Measurements from ENCODE around the gene CDK5RAP2.

Gene CDK5RAP2

DNA sequence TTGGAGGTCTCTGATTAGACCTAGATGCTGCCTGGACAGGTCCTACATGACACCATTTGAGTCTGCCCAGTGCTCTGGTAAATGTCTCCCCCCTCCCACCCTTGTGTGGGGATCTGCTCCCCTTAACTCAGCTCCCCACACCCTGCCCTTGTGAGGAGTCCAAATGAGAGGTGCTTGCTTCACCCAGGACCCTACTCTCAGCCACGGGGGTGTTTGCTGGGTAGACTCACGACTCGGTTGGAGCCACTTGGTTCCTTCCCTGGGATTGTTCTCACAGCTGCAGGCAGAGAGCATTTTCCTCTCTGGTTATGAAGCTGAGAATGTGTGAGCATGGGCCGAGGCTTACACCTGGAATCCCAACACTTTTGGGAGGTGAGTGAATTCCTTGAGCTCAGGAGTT is 204.7 kb downstream of the CDK5RAP2 start:
- Histone ChIP-seq H3K9ac (ENCODE audit: low read length in 2 of 2) (no peak overlapping the region), H3K36me3 (ENCODE audit: control insufficient read depth in 2 of 2, insufficient read depth in 2 of 2, low read length in 2 of 2) (no peaks in the 10 kb centered on the region), H3K27me3 (ENCODE audit: control insufficient read depth in 1 of 2, insufficient read depth in 2 of 2, low read length in 2 of 2) (no peaks in the 10 kb centered on the region), H3K9me3 (ENCODE audit: control insufficient read depth in 2 of 2, low read length in 2 of 2) (peaks cover 0 to 24% of the 10 kb centered on the region in 2 donors), H3K27ac (ENCODE audit: low read length) (no peak overlapping the region), H3K4me1 (ENCODE audit: control insufficient read depth, insufficient read depth, low read length) (no peaks in the 10 kb centered on the region), H3K4me3 (ENCODE audit: low read length in 2 of 2) (no peak overlapping the region)

DNA sequence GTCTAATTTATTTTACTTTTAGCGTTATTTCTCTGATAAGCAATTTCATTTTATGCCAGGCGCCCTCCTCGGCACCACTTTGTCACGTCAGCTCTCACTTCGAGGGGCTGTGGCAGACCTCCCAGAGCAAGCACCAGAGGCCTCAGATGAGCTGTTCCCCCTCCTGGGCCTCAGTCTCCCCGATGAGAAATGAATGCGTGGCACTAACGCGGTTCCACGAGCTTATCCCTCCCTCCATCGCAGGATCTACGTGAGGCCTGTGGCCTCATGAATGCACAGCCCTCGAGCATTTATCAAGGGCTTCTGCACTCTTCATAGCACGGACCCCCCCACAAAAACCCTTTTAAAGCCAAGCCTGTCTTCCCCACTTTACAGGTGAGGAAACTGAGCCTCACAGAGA is 205.2 kb downstream of the CDK5RAP2 start:
- no peak overlapping the region for H3K27ac ChIP-seq (ENCODE audit: low read length)
- no peaks in the 10 kb centered on the region for H3K27me3 ChIP-seq (ENCODE audit: control insufficient read depth in 1 of 2, insufficient read depth in 2 of 2, low read length in 2 of 2)
- no peaks in the 10 kb centered on the region for H3K4me1 ChIP-seq (ENCODE audit: control insufficient read depth, insufficient read depth, low read length)
- no peak overlapping the region for H3K4me3 ChIP-seq (ENCODE audit: low read length in 2 of 2)
- H3K9ac ChIP-seq (ENCODE audit: low read length in 2 of 2): no peak overlapping the region
- no peaks in the 10 kb centered on the region for H3K36me3 ChIP-seq (ENCODE audit: control insufficient read depth in 2 of 2, insufficient read depth in 2 of 2, low read length in 2 of 2)
- H3K9me3 ChIP-seq (ENCODE audit: control insufficient read depth in 2 of 2, low read length in 2 of 2): peaks cover 0 to 24% of the 10 kb centered on the region in 2 donors

DNA sequence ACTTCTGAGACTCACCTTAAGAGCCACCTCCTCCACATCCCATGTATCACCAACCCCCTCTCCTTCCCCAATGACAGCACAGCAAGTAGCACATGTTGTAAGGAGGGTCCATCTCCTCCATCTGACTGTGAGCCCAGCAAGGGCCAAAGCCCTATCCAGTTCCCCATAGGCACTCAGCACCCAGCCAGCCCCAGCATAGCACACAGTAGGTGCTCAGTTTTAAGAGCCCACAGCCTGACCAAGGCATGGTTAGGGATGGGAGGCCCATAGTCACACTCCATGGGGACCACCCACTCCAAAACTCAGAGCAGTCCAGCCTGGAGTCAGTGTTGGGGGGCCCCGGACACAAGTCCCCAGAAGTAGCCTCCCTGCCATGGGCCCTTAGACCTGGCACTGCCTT is 205.7 kb downstream of the CDK5RAP2 start:
- no peak overlapping the region for H3K9ac ChIP-seq (ENCODE audit: low read length in 2 of 2)
- no peaks in the 10 kb centered on the region for H3K27me3 ChIP-seq (ENCODE audit: control insufficient read depth in 1 of 2, insufficient read depth in 2 of 2, low read length in 2 of 2)
- no peaks in the 10 kb centered on the region for H3K4me1 ChIP-seq (ENCODE audit: control insufficient read depth, insufficient read depth, low read length)
- no peak overlapping the region for H3K4me3 ChIP-seq (ENCODE audit: low read length in 2 of 2)
- H3K27ac ChIP-seq (ENCODE audit: low read length): no peak overlapping the region
- H3K9me3 ChIP-seq (ENCODE audit: control insufficient read depth in 2 of 2, low read length in 2 of 2): peaks cover 0 to 19% of the 10 kb centered on the region in 2 donors
- H3K36me3 ChIP-seq (ENCODE audit: control insufficient read depth in 2 of 2, insufficient read depth in 2 of 2, low read length in 2 of 2): no peaks in the 10 kb centered on the region

- Histone ChIP-seq H3K36me3 (ENCODE audit: control insufficient read depth in 2 of 2, insufficient read depth in 2 of 2, low read length in 2 of 2) (no peaks in the 10 kb centered on the region), H3K27ac (ENCODE audit: low read length) (no peak overlapping the region), H3K4me3 (ENCODE audit: low read length in 2 of 2) (no peak overlapping the region), H3K27me3 (ENCODE audit: control insufficient read depth in 1 of 2, insufficient read depth in 2 of 2, low read length in 2 of 2) (no peaks in the 10 kb centered on the region), H3K9ac (ENCODE audit: low read length in 2 of 2) (no peak overlapping the region), H3K9me3 (ENCODE audit: control insufficient read depth in 2 of 2, low read length in 2 of 2) (peaks cover 0 to 8% of the 10 kb centered on the region in 2 donors), H3K4me1 (ENCODE audit: control insufficient read depth, insufficient read depth, low read length) (no peaks in the 10 kb centered on the region)
These were observed 207.9 kb downstream of the CDK5RAP2 start for GRCh38 chr9:120372040-120372439.

- Histone ChIP-seq H3K4me1 (ENCODE audit: control insufficient read depth, insufficient read depth, low read length) (no peaks in the 10 kb centered on the region), H3K27me3 (ENCODE audit: control insufficient read depth in 1 of 2, insufficient read depth in 2 of 2, low read length in 2 of 2) (no peaks in the 10 kb centered on the region), H3K4me3 (ENCODE audit: low read length in 2 of 2) (no peak overlapping the region), H3K36me3 (ENCODE audit: control insufficient read depth in 2 of 2, insufficient read depth in 2 of 2, low read length in 2 of 2) (no peaks in the 10 kb centered on the region), H3K27ac (ENCODE audit: low read length) (no peak overlapping the region), H3K9me3 (ENCODE audit: control insufficient read depth in 2 of 2, low read length in 2 of 2) (peaks cover 0 to 6% of the 10 kb centered on the region in 2 donors), H3K9ac (ENCODE audit: low read length in 2 of 2) (no peak overlapping the region)
These were observed 210.3 kb downstream of the CDK5RAP2 start for GRCh38 chr9:120369608-120370220.

GRCh38 chr9:120368799-120369198 is 211.2 kb downstream of the CDK5RAP2 start:
- no peak overlapping the region for H3K4me3 ChIP-seq (ENCODE audit: low read length in 2 of 2)
- H3K9ac ChIP-seq (ENCODE audit: low read length in 2 of 2): no peak overlapping the region
- H3K9me3 ChIP-seq (ENCODE audit: control insufficient read depth in 2 of 2, low read length in 2 of 2): peaks cover 0 to 2% of the 10 kb centered on the region in 2 donors
- H3K36me3 ChIP-seq (ENCODE audit: control insufficient read depth in 2 of 2, insufficient read depth in 2 of 2, low read length in 2 of 2): no peaks in the 10 kb centered on the region
- no peak overlapping the region for H3K27ac ChIP-seq (ENCODE audit: low read length)
- H3K27me3 ChIP-seq (ENCODE audit: control insufficient read depth in 1 of 2, insufficient read depth in 2 of 2, low read length in 2 of 2): no peaks in the 10 kb centered on the region
- H3K4me1 ChIP-seq (ENCODE audit: control insufficient read depth, insufficient read depth, low read length): no peaks in the 10 kb centered on the region

DNA sequence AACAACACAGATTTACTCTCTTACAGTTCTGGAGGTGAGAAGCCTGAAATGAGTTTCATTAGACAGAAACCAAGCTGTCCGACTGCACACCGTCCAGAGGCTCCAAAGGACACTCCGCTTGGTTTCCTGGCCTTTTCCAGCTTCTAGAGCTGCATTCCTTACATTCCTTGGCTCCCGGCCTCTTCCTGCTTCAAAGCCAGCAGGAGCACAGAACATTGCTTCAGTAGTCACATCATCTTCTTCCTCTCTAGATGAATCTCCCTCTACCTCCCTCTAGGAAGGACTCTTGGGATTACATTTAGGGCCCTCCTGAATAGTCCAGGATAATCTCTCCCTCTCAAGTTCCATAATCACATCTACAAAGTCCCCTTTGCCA is 213.3 kb downstream of the CDK5RAP2 start:
- Histone ChIP-seq H3K4me3 (ENCODE audit: low read length in 2 of 2) (no peak overlapping the region), H3K4me1 (ENCODE audit: control insufficient read depth, insufficient read depth, low read length) (no peaks in the 10 kb centered on the region), H3K36me3 (ENCODE audit: control insufficient read depth in 2 of 2, insufficient read depth in 2 of 2, low read length in 2 of 2) (no peaks in the 10 kb centered on the region), H3K9ac (ENCODE audit: low read length in 2 of 2) (no peak overlapping the region), H3K27me3 (ENCODE audit: control insufficient read depth in 1 of 2, insufficient read depth in 2 of 2, low read length in 2 of 2) (no peaks in the 10 kb centered on the region), H3K9me3 (ENCODE audit: control insufficient read depth in 2 of 2, low read length in 2 of 2) (no peaks in the 10 kb centered on the region), H3K27ac (ENCODE audit: low read length) (no peak overlapping the region)

GRCh38 chr9:120365386-120365785 is 214.6 kb downstream of the CDK5RAP2 start:
- H3K9ac ChIP-seq (ENCODE audit: low read length in 2 of 2): no peak overlapping the region
- no peaks in the 10 kb centered on the region for H3K4me1 ChIP-seq (ENCODE audit: control insufficient read depth, insufficient read depth, low read length)

GRCh38 chr9:120363697-120364096 is 216.3 kb downstream of the CDK5RAP2 start:
- H3K9me3 ChIP-seq (ENCODE audit: control insufficient read depth in 2 of 2, low read length in 2 of 2): no peaks in the 10 kb centered on the region
- H3K9ac ChIP-seq (ENCODE audit: low read length in 2 of 2): no peak overlapping the region
- H3K4me1 ChIP-seq (ENCODE audit: control insufficient read depth, insufficient read depth, low read length): no peaks in the 10 kb centered on the region
- no peak overlapping the region for H3K4me3 ChIP-seq (ENCODE audit: low read length in 2 of 2)
- no peaks in the 10 kb centered on the region for H3K27me3 ChIP-seq (ENCODE audit: control insufficient read depth in 1 of 2, insufficient read depth in 2 of 2, low read length in 2 of 2)
- H3K27ac ChIP-seq (ENCODE audit: low read length): no peak overlapping the region
- H3K36me3 ChIP-seq (ENCODE audit: control insufficient read depth in 2 of 2, insufficient read depth in 2 of 2, low read length in 2 of 2): no peaks in the 10 kb centered on the region

More at GRCh38 chr9:120365386-120365785, 214.6 kb downstream of the CDK5RAP2 start:
- Histone ChIP-seq H3K4me3 (ENCODE audit: low read length in 2 of 2) (no peak overlapping the region), H3K27ac (ENCODE audit: low read length) (no peak overlapping the region), H3K36me3 (ENCODE audit: control insufficient read depth in 2 of 2, insufficient read depth in 2 of 2, low read length in 2 of 2) (no peaks in the 10 kb centered on the region), H3K9me3 (ENCODE audit: control insufficient read depth in 2 of 2, low read length in 2 of 2) (no peaks in the 10 kb centered on the region), H3K27me3 (ENCODE audit: control insufficient read depth in 1 of 2, insufficient read depth in 2 of 2, low read length in 2 of 2) (no peaks in the 10 kb centered on the region)

DNA sequence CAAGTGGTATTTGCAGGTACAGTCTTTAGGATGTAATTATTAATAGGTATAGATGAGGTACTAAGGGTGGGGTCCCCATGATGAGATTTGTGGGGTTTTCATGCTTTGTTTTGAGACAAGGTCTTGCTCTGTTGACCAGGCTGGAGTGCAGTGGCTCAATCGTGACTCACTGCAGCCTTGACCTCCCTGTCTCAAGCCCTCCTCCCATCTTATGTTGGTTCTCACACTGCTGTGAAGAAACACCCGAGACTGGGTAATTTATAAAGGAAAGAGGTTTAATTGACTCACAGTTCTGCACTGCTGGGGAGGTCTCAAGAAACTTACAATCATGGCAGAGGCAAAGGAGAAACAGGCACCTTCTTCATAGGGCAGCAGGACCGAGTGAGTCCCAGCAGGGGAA is 217.5 kb downstream of the CDK5RAP2 start:
- Histone ChIP-seq H3K27me3 (ENCODE audit: control insufficient read depth in 1 of 2, insufficient read depth in 2 of 2, low read length in 2 of 2) (no peaks in the 10 kb centered on the region), H3K36me3 (ENCODE audit: control insufficient read depth in 2 of 2, insufficient read depth in 2 of 2, low read length in 2 of 2) (no peaks in the 10 kb centered on the region), H3K4me1 (ENCODE audit: control insufficient read depth, insufficient read depth, low read length) (no peaks in the 10 kb centered on the region), H3K27ac (ENCODE audit: low read length) (no peak overlapping the region), H3K9me3 (ENCODE audit: control insufficient read depth in 2 of 2, low read length in 2 of 2) (no peaks in the 10 kb centered on the region), H3K4me3 (ENCODE audit: low read length in 2 of 2) (no peak overlapping the region), H3K9ac (ENCODE audit: low read length in 2 of 2) (no peak overlapping the region)

DNA sequence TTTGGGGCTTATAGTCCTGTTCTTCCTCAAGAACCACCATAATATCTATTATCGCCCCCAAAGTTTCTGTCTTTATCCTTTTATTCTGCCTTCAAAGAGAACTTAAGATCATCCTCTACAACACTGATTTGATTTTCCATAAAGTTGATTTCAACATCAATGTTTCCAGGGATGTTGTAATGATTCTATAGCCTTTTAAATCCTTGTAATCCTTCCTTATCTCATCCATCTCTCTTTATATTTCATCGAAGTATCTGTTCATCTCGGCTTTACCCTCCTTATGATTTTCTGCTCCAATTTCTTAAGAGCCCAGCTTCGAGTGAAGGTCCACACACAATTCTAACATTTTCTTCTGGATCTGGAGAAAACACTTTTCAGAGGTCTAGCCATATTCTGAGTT is 218.4 kb downstream of the CDK5RAP2 start:
- Histone ChIP-seq H3K4me1 (ENCODE audit: control insufficient read depth, insufficient read depth, low read length) (no peaks in the 10 kb centered on the region), H3K36me3 (ENCODE audit: control insufficient read depth in 2 of 2, insufficient read depth in 2 of 2, low read length in 2 of 2) (no peaks in the 10 kb centered on the region), H3K27me3 (ENCODE audit: control insufficient read depth in 1 of 2, insufficient read depth in 2 of 2, low read length in 2 of 2) (no peaks in the 10 kb centered on the region), H3K9ac (ENCODE audit: low read length in 2 of 2) (no peak overlapping the region), H3K27ac (ENCODE audit: low read length) (no peak overlapping the region), H3K9me3 (ENCODE audit: control insufficient read depth in 2 of 2, low read length in 2 of 2) (no peaks in the 10 kb centered on the region), H3K4me3 (ENCODE audit: low read length in 2 of 2) (no peak overlapping the region)
